ENCODE results near the gene ZNF587B.
"Not testable (repeated sequence)": the region's sequence is repeated elsewhere in the genome, so short reads cannot be mapped to it uniquely, and the experiment has no call there.

GRCh38 chr19:57873883-57874799 is 44.0 kb downstream of the ZNF587B start:
- not testable (repeated sequence) for TF ChIP-seq CTCF (IDR thresholded peaks at IDR 0.05; ENCODE audit: low read depth, low read length, poor library complexity, severe bottlenecking); EZH2phosphoT487 (IDR thresholded peaks at IDR 0.05; ENCODE audit: borderline replicate concordance, low read length)

Data from DOHH2 (cell line).